Ectodermal cell (in vitro differentiated cells): ENCODE results near the gene COL28A1.

Source experiments
- H3K27ac ChIP-seq: 2 replicates; pipeline ENCODE4 v1.7.0; 2013; ENCODE audit warnings: mild to moderate bottlenecking, low read depth, low read length; ENCODE audit not compliant: insufficient read depth, poor library complexity, severe bottlenecking
- H3K27me3 ChIP-seq: 2 replicates; pipeline ENCODE4 v1.7.0; 2013; ENCODE audit warnings: mild to moderate bottlenecking, low read length; ENCODE audit not compliant: insufficient read depth, control insufficient read depth, poor library complexity, severe bottlenecking
- H3K36me3 ChIP-seq: one replicate; pipeline ENCODE4 v1.7.0; 2013; ENCODE audit warnings: low read length; ENCODE audit not compliant: control insufficient read depth, insufficient read depth
- H3K4me1 ChIP-seq: one replicate; pipeline ENCODE4 v1.7.0; 2013; ENCODE audit warnings: low read length; ENCODE audit not compliant: control insufficient read depth, insufficient read depth
- H3K4me3 ChIP-seq: 2 replicates; pipeline ENCODE4 v1.7.0; 2013; ENCODE audit warnings: low read depth, low read length, control low read depth; ENCODE audit not compliant: insufficient read depth
- H3K9me3 ChIP-seq: 2 replicates; pipeline ENCODE4 v1.7.0; 2013; ENCODE audit warnings: mild to moderate bottlenecking, low read length, moderate library complexity; ENCODE audit not compliant: control insufficient read depth
- WGBS, 2 experiments: methylation state at CpG; one replicate each; pipeline ENCODE4 v1.1.7; 2013; ENCODE audit warnings: missing lambda C conversion rate in 2 of 2; 5-methylcytosine and 5-hydroxymethylcytosine counted together

Gene COL28A1

DNA sequence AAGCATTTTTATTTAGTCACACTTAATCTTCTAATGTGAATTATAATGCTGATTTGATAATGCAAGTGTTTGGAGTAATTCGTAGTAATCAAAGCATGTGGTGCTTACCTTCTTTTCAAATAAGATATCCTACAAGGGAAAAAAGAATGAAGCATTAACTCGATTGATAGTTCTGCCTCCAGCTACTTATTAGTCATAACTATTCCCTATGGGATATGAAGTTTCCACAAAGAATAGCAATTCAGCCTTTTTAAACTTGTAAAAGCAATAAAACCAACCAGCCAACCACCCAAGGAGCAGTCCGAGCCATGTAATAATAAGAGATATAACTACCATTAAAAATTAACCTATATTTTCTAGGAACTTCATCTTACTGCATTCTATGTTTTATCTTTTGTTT, 11.6 kb downstream of the COL28A1 start:
- no peaks in the 10 kb centered on the region for H3K36me3 ChIP-seq
- H3K27ac ChIP-seq = no peak overlapping the region
- 94 to 100% methylated on average over 1 to 3 of the region's 3 CpGs for WGBS, 2 experiments
- no peak overlapping the region for H3K4me3 ChIP-seq
- no peaks in the 10 kb centered on the region for H3K4me1 ChIP-seq
- H3K9me3 ChIP-seq = no peaks in the 10 kb centered on the region
- H3K27me3 ChIP-seq = no peaks in the 10 kb centered on the region

GRCh38 chr7:7522421-7522820, 13.3 kb downstream of the COL28A1 start:
- Histone ChIP-seq H3K4me1 (no peaks in the 10 kb centered on the region), H3K9me3 (no peaks in the 10 kb centered on the region)
- 89 to 96% methylated on average over 3 of the region's 3 CpGs for WGBS, 2 experiments

GRCh38 chr7:7521259-7521658, 14.4 kb downstream of the COL28A1 start:
- Histone ChIP-seq H3K36me3 (no peaks in the 10 kb centered on the region), H3K27me3 (no peaks in the 10 kb centered on the region), H3K9me3 (no peaks in the 10 kb centered on the region), H3K4me3 (no peak overlapping the region), H3K4me1 (no peaks in the 10 kb centered on the region), H3K27ac (no peak overlapping the region)
- WGBS, 2 experiments = 88 to 94% methylated on average over 3 of the region's 3 CpGs

More at GRCh38 chr7:7522421-7522820, 13.3 kb downstream of the COL28A1 start:
- Histone ChIP-seq H3K27me3 (no peaks in the 10 kb centered on the region), H3K4me3 (no peak overlapping the region), H3K36me3 (no peaks in the 10 kb centered on the region), H3K27ac (no peak overlapping the region)

DNA sequence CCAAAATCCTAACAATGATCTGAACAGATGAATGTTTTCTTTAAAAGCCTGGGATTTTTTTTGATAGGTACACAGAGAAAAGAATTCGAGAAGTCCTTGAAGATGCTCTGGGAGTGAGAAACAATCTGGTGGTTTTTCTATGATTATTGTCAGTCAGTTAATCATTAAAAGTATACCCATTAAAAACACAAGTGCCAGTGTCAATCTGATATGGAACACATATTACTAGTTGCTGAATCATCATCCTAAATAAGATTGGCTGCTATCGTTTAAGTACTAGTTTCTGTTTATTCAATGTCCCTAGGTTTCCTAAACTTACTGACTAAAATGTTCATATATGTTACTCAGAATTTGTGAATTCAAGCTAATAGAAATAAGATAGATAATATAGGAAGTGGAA, 16.1 kb downstream of the COL28A1 start:
- H3K4me3 ChIP-seq = no peak overlapping the region
- WGBS, 2 experiments = 96 to 100% methylated on average over 1 to 2 of the region's 2 CpGs
- H3K27me3 ChIP-seq = no peaks in the 10 kb centered on the region
- no peaks in the 10 kb centered on the region for H3K9me3 ChIP-seq
- no peak overlapping the region for H3K27ac ChIP-seq
- H3K36me3 ChIP-seq = no peaks in the 10 kb centered on the region
- H3K4me1 ChIP-seq = peaks cover 3% of the 10 kb centered on the region

GRCh38 chr7:7519056-7519455, 16.6 kb downstream of the COL28A1 start:
- Histone ChIP-seq H3K27me3 (no peaks in the 10 kb centered on the region), H3K4me1 (peaks cover 3% of the 10 kb centered on the region), H3K27ac (no peak overlapping the region), H3K4me3 (no peak overlapping the region), H3K9me3 (no peaks in the 10 kb centered on the region), H3K36me3 (no peaks in the 10 kb centered on the region)
- 90 to 91% methylated on average over 2 of the region's 2 CpGs for WGBS, 2 experiments

DNA sequence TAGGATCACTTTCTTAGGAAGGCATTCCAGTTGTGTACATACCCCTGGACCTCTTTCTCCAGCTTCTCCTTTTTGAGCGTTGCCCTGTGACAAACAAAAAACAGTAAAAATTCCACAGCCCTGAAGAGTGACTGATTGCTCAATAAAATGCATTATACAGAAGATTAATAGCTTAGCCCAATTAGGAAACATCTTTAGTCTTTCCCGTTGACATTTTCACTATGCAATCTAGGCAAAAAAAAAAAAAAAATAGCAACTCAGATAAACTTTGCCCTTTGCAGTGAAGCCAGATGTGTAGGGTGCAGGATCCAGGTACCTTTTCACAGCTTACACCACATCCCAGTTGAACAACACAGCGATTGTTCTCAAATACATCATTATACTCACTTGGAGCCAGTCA, 17.9 kb downstream of the COL28A1 start:
- Histone ChIP-seq H3K4me3 (no peak overlapping the region), H3K9me3 (no peaks in the 10 kb centered on the region), H3K4me1 (peaks cover 3% of the 10 kb centered on the region), H3K27me3 (no peaks in the 10 kb centered on the region), H3K27ac (no peak overlapping the region), H3K36me3 (no peaks in the 10 kb centered on the region)
- WGBS, 2 experiments = 94 to 96% methylated on average over 3 of the region's 3 CpGs

DNA sequence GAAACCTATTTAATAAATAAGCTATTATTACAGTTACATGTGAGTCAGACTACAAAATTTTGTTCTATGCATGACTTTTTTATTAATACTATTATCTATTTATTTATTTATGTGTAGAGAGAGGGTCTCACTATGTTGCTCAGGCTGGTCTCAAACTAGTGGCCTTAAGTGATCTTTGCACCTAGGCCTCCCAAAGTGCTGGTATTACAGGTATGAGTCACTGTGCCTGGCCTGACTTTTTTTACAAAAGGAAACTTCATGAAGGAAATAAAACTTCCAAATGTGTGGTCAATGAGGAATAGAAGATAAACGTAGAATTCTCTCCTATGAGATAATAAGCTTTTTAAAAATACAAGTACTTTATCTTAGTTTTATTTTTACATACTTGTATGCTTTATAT, 19.0 kb downstream of the COL28A1 start:
- no peaks in the 10 kb centered on the region for H3K36me3 ChIP-seq
- no peaks in the 10 kb centered on the region for H3K9me3 ChIP-seq
- H3K27ac ChIP-seq = no peak overlapping the region
- H3K27me3 ChIP-seq = no peaks in the 10 kb centered on the region
- WGBS, 2 experiments = no CpG with 5 or more reads among the region's 1 CpG
- peaks cover 3% of the 10 kb centered on the region for H3K4me1 ChIP-seq
- H3K4me3 ChIP-seq = no peak overlapping the region

DNA sequence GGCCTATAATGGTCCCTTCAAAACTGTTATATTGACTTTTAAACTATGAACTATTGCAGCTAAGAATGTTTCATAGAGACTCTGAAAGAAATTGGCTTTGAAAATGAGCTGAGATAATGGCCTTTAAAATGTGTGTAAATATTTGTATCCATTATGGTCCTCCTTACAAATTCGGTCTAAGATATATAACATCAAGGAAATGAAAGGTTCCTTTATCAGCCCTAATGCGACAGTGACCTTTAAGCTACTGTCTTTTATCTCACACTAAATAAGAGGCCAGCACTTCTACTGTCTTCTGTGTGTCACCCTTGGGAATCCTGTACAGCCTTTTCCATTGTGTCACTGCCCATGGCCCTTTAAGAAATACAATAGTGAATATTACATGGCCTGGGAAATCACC, 19.5 kb downstream of the COL28A1 start:
- H3K9me3 ChIP-seq = no peaks in the 10 kb centered on the region
- WGBS, 2 experiments = 88 to 95% methylated on average over 2 of the region's 2 CpGs
- no peaks in the 10 kb centered on the region for H3K27me3 ChIP-seq
- H3K4me3 ChIP-seq = no peak overlapping the region
- no peaks in the 10 kb centered on the region for H3K36me3 ChIP-seq
- peaks cover 3% of the 10 kb centered on the region for H3K4me1 ChIP-seq
- no peak overlapping the region for H3K27ac ChIP-seq

GRCh38 chr7:7512861-7513597, 22.6 kb downstream of the COL28A1 start:
- H3K4me3 ChIP-seq = no peak overlapping the region
- peaks cover 3% of the 10 kb centered on the region for H3K4me1 ChIP-seq
- H3K27ac ChIP-seq = no peak overlapping the region
- no peaks in the 10 kb centered on the region for H3K36me3 ChIP-seq
- H3K9me3 ChIP-seq = no peaks in the 10 kb centered on the region
- 90 to 91% methylated on average over 4 of the region's 4 CpGs for WGBS, 2 experiments
- H3K27me3 ChIP-seq = no peaks in the 10 kb centered on the region

DNA sequence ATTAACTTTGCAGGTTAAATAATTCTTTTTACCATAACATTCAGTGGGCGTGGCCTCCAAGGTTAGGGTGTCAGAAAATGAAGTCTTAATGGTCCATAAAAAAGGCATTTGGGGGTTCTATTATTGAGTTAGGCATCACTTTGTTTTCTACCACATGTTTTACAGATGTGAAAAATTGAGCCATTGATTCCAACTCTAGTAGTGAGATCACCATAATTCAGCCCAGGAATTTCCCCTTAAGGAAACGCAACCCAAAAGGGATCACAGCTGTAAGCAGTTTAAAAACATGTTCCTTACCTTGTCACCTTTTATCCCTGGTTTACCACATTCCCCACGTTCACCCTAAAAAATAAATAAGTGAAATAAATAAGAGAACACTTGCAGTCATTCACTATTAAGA, 24.9 kb downstream of the COL28A1 start:
- H3K4me3 ChIP-seq = no peak overlapping the region
- no peaks in the 10 kb centered on the region for H3K36me3 ChIP-seq
- H3K4me1 ChIP-seq = peaks cover 3% of the 10 kb centered on the region
- 96 to 98% methylated on average over 2 of the region's 3 CpGs for WGBS, 2 experiments
- H3K27ac ChIP-seq = no peak overlapping the region
- no peaks in the 10 kb centered on the region for H3K9me3 ChIP-seq
- H3K27me3 ChIP-seq = no peaks in the 10 kb centered on the region
